Stimulated activated CD4-positive, alpha-beta T cell treated with anti-CD3 and anti-CD28 coated beads, Interleukin-12 subunit alpha, Interleukin-12 subunit beta, amount 100 ng/mL, for 48 hours (primary cell): Measurements from ENCODE around the gene SLC25A20.

ENCODE experiments used
- DNase-seq, 3 donors: peaks; one replicate each; pipeline ENCODE4 v3.0.0-alpha.2; 2020; ENCODE audit warnings: low read depth in 2 of 3, low spot score in 1 of 3

The SLC25A20 gene

GRCh38 chr3:48899273-48899672 lies 591 bp upstream of the SLC25A20 start:
- no peak for DNase-seq

- no peak for DNase-seq
These were observed 964 bp downstream of the SLC25A20 start for GRCh38 chr3:48897460-48898376.

- no peak for DNase-seq
These were observed 1.7 kb downstream of the SLC25A20 start for GRCh38 chr3:48896936-48897335.

GRCh38 chr3:48894516-48894915 lies 4.2 kb downstream of the SLC25A20 start:
- DNase-seq, result no peak

GRCh38 chr3:48891606-48892005 lies 7.1 kb downstream of the SLC25A20 start:
- DNase-seq, result no peak

GRCh38 chr3:48885753-48886152 lies 12.9 kb downstream of the SLC25A20 start:
- no peak for DNase-seq

GRCh38 chr3:48881652-48882114 lies 17.0 kb downstream of the SLC25A20 start:
- no peak for DNase-seq

GRCh38 chr3:48881006-48881405 lies 17.7 kb downstream of the SLC25A20 start:
- DNase-seq, result no peak

- DNase-seq, result no peak
These were observed 18.7 kb downstream of the SLC25A20 start for GRCh38 chr3:48879994-48880377.

- no peak for DNase-seq
These were observed 19.2 kb downstream of the SLC25A20 start for GRCh38 chr3:48879307-48879993.

- DNase-seq, result no peak
These were observed 21.0 kb downstream of the SLC25A20 start for GRCh38 chr3:48877671-48878070.

- no peak for DNase-seq
These were observed 35.6 kb downstream of the SLC25A20 start for GRCh38 chr3:48863122-48863521.

GRCh38 chr3:48859206-48859605 lies 39.5 kb downstream of the SLC25A20 start:
- DNase-seq, result no peak

- DNase-seq, result no peak
These were observed 40.0 kb downstream of the SLC25A20 start for GRCh38 chr3:48858709-48859108.

- no peak for DNase-seq
These were observed 41.0 kb downstream of the SLC25A20 start for GRCh38 chr3:48857641-48858040.

- no peak for DNase-seq
These were observed 42.2 kb downstream of the SLC25A20 start for GRCh38 chr3:48856469-48856868.

- no peak for DNase-seq
These were observed 42.8 kb downstream of the SLC25A20 start for GRCh38 chr3:48855681-48856447.

GRCh38 chr3:48852151-48852550 lies 46.5 kb downstream of the SLC25A20 start:
- DNase-seq, result no peak

GRCh38 chr3:48851407-48851806 lies 47.3 kb downstream of the SLC25A20 start:
- DNase-seq, result no peak

- no peak for DNase-seq
These were observed 49.7 kb downstream of the SLC25A20 start for GRCh38 chr3:48848816-48849515.
